ENCODE results near the gene SLC38A3. TPM values are rescaled to one million over a fixed set of nuclear protein-coding genes. Genes with fewer than 3 reads are reported as not detected.

The SLC38A3 gene
- total and polyA plus RNA-seq, 9 of the 15 experiments (the other 6 are each of a cell fraction or from before 2014, with no cell fraction given), result 0.09 to 0.38 (median 0.16) TPM; not detected in 6

- TF ChIP-seq HMGXB4 (CRISPR knock-in tag; IDR thresholded peaks at IDR 0.05) (no peak), GATA2 (CRISPR knock-in tag; IDR thresholded peaks at IDR 0.05) (no peak), CHD7 (IDR thresholded peaks at IDR 0.05; ENCODE audit: low read depth, low read length) (no peak), KLF13 (tag; IDR thresholded peaks at IDR 0.05; ENCODE audit: borderline replicate concordance, low read depth) (no peak), TBL1XR1 (IDR thresholded peaks at IDR 0.05; ENCODE audit: low read length in 2 of 2) (no peak), HOMEZ (CRISPR knock-in tag; IDR thresholded peaks at IDR 0.05) (no peak)
Measured at GRCh38 chr3:50238549-50239026, 33.5 kb downstream of the SLC38A3 start (continued).

All from K562 (cell line).